HEK293T (cell line): ENCODE measurements around the gene GALNT2.

Experiments
- CTCF ChIA-PET: fragments of 350-600 bp; formaldehyde crosslinking; extraction: SDS; loops from one replicate; lab custom pipeline; 2021; ENCODE audit warnings: antibody characterized with exemption, inconsistent platforms; lab: Yijun Ruan, JAX
- POLR2A ChIA-PET: fragments of 350-600 bp; formaldehyde crosslinking; extraction: SDS; loops from one replicate; lab custom pipeline; 2020; ENCODE audit warnings: antibody characterized with exemption, inconsistent platforms; lab: Yijun Ruan, JAX
- DNase-seq: peaks from one replicate; pipeline ENCODE4 v3.0.0; 2012; ENCODE audit warnings: mixed read lengths; ENCODE audit errors: extremely low spot score
- ARNT ChIP-seq: fragments of 450-650 bp; IDR thresholded peaks from 2 replicates; pipeline ENCODE4 v1.6.1; 2017; ENCODE audit warnings: mild to moderate bottlenecking
- BHLHE40 ChIP-seq: fragments of 450-650 bp; IDR thresholded peaks from 2 replicates; pipeline ENCODE4 v1.6.1; 2016; ENCODE audit warnings: mild to moderate bottlenecking, moderate library complexity, borderline replicate concordance
- CTBP1 ChIP-seq: fragments of 450-650 bp; IDR thresholded peaks from 2 replicates; pipeline ENCODE4 v1.6.1; 2016; ENCODE audit warnings: borderline replicate concordance
- ELF4 ChIP-seq: fragments of 450-650 bp; IDR thresholded peaks from 2 replicates; pipeline ENCODE4 v1.6.1; 2017; ENCODE audit warnings: antibody characterized with exemption
- FOXA1 ChIP-seq: fragments of 450-650 bp; IDR thresholded peaks from 2 replicates; pipeline ENCODE4 v1.6.1; 2016; ENCODE audit warnings: mild to moderate bottlenecking
- FOXK2 ChIP-seq: fragments of 450-650 bp; IDR thresholded peaks from 2 replicates; pipeline ENCODE4 v1.6.1; 2016; ENCODE audit warnings: mild to moderate bottlenecking
- FOXM1 ChIP-seq: fragments of 450-650 bp; IDR thresholded peaks from 2 replicates; pipeline ENCODE4 v1.6.1; 2017; ENCODE audit warnings: mild to moderate bottlenecking, borderline replicate concordance
- HDGF ChIP-seq: fragments of 450-650 bp; IDR thresholded peaks from 2 replicates; pipeline ENCODE4 v1.6.1; 2017; ENCODE audit warnings: antibody characterized with exemption, borderline replicate concordance
- L3MBTL2 ChIP-seq: fragments of 450-650 bp; conservative IDR thresholded peaks from 2 replicates; pipeline ENCODE4 v1.6.1; 2016; ENCODE audit warnings: mild to moderate bottlenecking
- LEF1 ChIP-seq: fragments of 450-650 bp; IDR thresholded peaks from 2 replicates; pipeline ENCODE4 v1.6.1; 2017; ENCODE audit warnings: mild to moderate bottlenecking, borderline replicate concordance
- NFRKB ChIP-seq: fragments of 450-650 bp; IDR thresholded peaks from 2 replicates; pipeline ENCODE4 v1.6.1; 2016; ENCODE audit warnings: mild to moderate bottlenecking, moderate library complexity
- SP1 ChIP-seq: fragments of 450-650 bp; IDR thresholded peaks from 2 replicates; pipeline ENCODE4 v1.6.1; 2017
- SUZ12 ChIP-seq: fragments of 450-650 bp; IDR thresholded peaks from 2 replicates; pipeline ENCODE4 v1.6.1; 2016; ENCODE audit warnings: mild to moderate bottlenecking
- TARDBP ChIP-seq: fragments of 450-650 bp; IDR thresholded peaks from 2 replicates; pipeline ENCODE4 v1.6.1; 2016
- ZNF384 ChIP-seq: fragments of 450-650 bp; IDR thresholded peaks from 2 replicates; pipeline ENCODE4 v1.6.1; 2016
- TF ChIP-seq, protein P1 (sequence below): fragments of 450-650 bp; IDR thresholded peaks from 2 replicates; pipeline ENCODE4 v1.6.1; 2016

The GALNT2 gene

DNA sequence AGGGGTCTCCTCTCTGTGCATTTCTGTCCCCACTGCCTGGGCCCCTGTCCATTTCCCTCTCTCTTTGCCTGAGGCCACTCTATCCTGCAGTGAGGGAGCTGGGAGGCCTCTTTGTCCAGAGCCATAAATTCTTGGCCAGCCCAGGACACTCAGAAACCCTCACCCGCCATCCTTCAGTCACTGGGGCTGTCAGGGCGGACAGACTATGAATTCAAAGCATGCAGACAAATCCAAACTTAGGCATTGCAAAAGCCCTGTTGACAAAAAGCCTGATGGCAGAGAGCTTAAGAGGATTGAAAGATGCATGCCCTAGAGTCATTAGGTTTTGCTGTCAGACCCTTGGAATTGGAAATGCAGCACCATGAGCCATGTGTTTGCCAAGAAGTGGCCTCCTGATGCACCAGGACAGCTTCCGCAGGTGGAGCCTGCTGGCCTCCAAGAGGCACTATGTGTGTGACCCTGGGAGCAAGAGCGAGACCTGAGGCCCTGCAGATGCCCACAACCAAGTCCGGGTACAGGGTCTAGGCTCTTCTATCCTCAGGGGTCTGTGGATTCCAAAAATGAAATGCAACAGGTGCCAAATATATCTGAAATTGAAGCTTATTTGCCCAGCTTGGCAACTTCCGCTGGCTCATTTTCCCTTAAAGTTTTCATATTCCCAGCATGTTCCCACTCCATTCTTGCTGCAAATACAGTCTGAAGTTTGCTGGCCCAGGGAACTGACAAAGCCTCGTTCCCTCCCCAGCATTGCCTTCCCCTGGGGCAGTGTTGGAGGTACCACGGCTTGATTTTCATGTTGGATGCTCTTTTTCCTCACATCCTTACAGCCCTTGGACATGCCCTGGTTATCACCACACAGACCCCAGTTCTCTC, 181.2 kb downstream of the GALNT2 start:
- POLR2A ChIA-PET, result no interaction called here
- TF ChIP-seq SP1 (no peak), LEF1 (no peak), FOXA1 (no peak), FOXK2 (no peak), NFRKB (no peak), CTBP1 (no peak), ZNF384 (no peak), ARNT (no peak), L3MBTL2 (no peak)
- no peak for DNase-seq
- CTCF ChIA-PET, result interaction anchor here (0.9 kb wide), 1 partner anchor 26 kb away, joined by 4 read pairs; no protein-coding TSS in a partner anchor

DNA sequence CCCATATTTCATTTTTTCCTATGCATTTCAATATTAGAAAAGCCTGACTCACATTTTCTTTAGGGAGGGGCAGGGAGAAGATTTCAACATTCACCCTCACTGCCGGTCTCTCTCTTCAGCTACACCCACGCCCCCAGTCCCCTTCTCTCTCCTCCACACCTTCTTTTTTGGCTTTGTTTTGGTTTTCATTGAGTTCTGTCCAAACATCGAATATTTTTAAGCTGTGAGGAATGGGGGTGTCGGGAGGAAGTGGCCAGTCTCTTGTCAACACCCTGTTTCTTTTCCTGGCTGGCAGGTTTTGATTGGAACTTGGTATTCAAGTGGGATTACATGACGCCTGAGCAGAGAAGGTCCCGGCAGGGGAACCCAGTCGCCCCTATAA, 181.8 kb downstream of the GALNT2 start:
- CTCF ChIA-PET, result interaction anchor here (0.5 kb wide), 1 partner anchor 60 kb away, joined by 3 read pairs; no protein-coding TSS in a partner anchor
- TF ChIP-seq ZNF384 (no peak), BHLHE40 (no peak), SUZ12 (no peak), ARNT (no peak), L3MBTL2 (no peak), FOXA1 (no peak), NFRKB (no peak), TARDBP (no peak), FOXM1 (no peak), FOXK2 (no peak)
- TF ChIP-seq, protein P1, sequence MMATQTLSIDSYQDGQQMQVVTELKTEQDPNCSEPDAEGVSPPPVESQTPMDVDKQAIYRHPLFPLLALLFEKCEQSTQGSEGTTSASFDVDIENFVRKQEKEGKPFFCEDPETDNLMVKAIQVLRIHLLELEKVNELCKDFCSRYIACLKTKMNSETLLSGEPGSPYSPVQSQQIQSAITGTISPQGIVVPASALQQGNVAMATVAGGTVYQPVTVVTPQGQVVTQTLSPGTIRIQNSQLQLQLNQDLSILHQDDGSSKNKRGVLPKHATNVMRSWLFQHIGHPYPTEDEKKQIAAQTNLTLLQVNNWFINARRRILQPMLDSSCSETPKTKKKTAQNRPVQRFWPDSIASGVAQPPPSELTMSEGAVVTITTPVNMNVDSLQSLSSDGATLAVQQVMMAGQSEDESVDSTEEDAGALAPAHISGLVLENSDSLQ, result no peak
- DNase-seq, result no peak
- POLR2A ChIA-PET, result no interaction called here

GRCh38 chr1:230249695-230250480, 182.8 kb downstream of the GALNT2 start:
- CTCF ChIA-PET, result no interaction called here
- POLR2A ChIA-PET, result no interaction called here
- no peak for DNase-seq
- TF ChIP-seq ELF4 (no peak), L3MBTL2 (no peak), CTBP1 (no peak), FOXK2 (no peak)

DNA sequence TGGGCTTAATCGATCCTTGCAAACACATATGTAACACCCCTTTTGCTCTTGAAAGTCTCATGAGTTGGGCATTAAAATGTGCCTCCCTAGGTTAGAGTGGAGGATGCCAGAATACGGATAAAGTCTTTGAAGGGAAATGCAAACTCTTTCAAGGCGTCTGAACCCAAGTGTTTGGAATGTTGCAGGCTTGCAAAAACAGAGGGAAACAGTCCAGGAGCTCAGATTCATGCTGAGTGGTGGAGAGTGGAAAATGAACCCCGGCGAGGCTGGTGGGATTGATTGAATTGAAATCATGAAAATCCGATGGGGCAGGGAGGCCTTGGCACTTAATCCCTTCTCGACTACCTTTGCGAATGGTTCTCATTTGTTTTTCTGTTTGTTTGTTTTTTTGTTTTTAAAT, 183.6 kb downstream of the GALNT2 start:
- ChIA-PET POLR2A (no interaction called here), CTCF (no interaction called here)
- no peak for DNase-seq
- TF ChIP-seq BHLHE40, result no peak
- no peak for TF ChIP-seq CTBP1
- no peak for TF ChIP-seq SP1

DNA sequence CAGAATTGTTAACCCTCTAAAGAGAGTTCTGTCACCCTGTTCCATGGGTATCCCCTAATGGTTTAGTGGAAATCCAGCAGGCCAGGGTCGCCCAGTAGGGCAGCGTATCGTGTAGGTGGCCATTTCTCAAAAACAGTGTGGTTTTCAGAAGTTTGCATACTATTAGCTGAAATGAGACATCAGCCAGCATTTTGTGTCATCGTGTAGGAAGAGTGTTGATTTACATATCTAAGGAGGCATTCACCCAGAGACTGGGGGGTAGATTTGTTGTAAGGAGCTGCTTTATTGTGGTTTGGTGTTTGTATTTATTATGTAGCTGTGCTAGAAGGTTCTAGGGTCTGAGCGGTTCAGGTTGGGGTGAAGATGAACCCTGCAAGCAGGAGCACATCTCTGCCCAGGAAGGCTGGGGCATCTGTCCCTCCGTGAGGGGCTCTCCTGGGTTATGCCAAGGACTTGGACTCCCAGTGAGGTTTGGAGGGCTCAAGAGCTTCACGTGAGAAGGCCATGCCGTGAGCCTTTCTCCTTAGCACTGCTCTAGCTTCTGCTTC, 184.7 kb downstream of the GALNT2 start:
- CTCF ChIA-PET, result no interaction called here
- no peak for DNase-seq
- TF ChIP-seq SUZ12 (no peak), ARNT (no peak), FOXM1 (no peak), FOXK2 (no peak), NFRKB (no peak), FOXA1 (no peak), CTBP1 (no peak), L3MBTL2 (no peak), ELF4 (no peak), TARDBP (no peak), BHLHE40 (no peak), ZNF384 (no peak), SP1 (no peak), HDGF (no peak)
- TF ChIP-seq, protein P1, result no peak
- POLR2A ChIA-PET, result no interaction called here

- TF ChIP-seq CTBP1, result no peak
- DNase-seq, result no peak
- ChIA-PET POLR2A (no interaction called here), CTCF (interaction anchor here (0.7 kb wide), 1 partner anchor 15 kb away, joined by 3 read pairs; no protein-coding TSS in a partner anchor)
Observed at GRCh38 chr1:230253150-230253549, 186.1 kb downstream of the GALNT2 start.

- no peak for DNase-seq
- ChIA-PET POLR2A (no interaction called here), CTCF (no interaction called here)
- TF ChIP-seq L3MBTL2 (no peak), FOXK2 (no peak), HDGF (no peak), SUZ12 (no peak), ZNF384 (no peak), NFRKB (no peak), TARDBP (no peak), LEF1 (no peak), FOXA1 (no peak), ELF4 (no peak), ARNT (no peak), CTBP1 (no peak), BHLHE40 (no peak)
- TF ChIP-seq, protein P1, result no peak
Observed at GRCh38 chr1:230254265-230254664, 187.2 kb downstream of the GALNT2 start.
